HG02852 (cell line): ENCODE measurements around the gene ELFN2.
"Not testable (repeated sequence)": the region's sequence is repeated elsewhere in the genome, so short reads cannot be mapped to it uniquely, and the experiment has no call there.

Experiments
- ATAC-seq: cut with Tn5 transposase; IDR thresholded peaks from one replicate; pipeline ENCODE4 v1.9.1; 2021; ENCODE audit warnings: mild to moderate bottlenecking, moderate library complexity; ENCODE audit not compliant: unreplicated experiment

The ELFN2 gene

GRCh38 chr22:37337204-37337943 lies 89.9 kb downstream of the ELFN2 start:
- no peak for ATAC-seq

GRCh38 chr22:37336579-37336978 lies 90.7 kb downstream of the ELFN2 start:
- no peak for ATAC-seq

- ATAC-seq = no peak
Observed at GRCh38 chr22:37335806-37336199, 91.5 kb downstream of the ELFN2 start.

- no peak for ATAC-seq
Observed at GRCh38 chr22:37334859-37335805, 92.1 kb downstream of the ELFN2 start.

- ATAC-seq = no peak
Observed at GRCh38 chr22:37334461-37334858, 92.8 kb downstream of the ELFN2 start.

GRCh38 chr22:37333724-37334460 lies 93.4 kb downstream of the ELFN2 start:
- no peak for ATAC-seq

GRCh38 chr22:37331856-37332536 lies 95.3 kb downstream of the ELFN2 start:
- ATAC-seq = no peak

GRCh38 chr22:37331034-37331428 lies 96.2 kb downstream of the ELFN2 start:
- no peak for ATAC-seq

- ATAC-seq = no peak
Observed at GRCh38 chr22:37330200-37331033, 96.9 kb downstream of the ELFN2 start.

- no peak for ATAC-seq
Observed at GRCh38 chr22:37329238-37330140, 97.8 kb downstream of the ELFN2 start.

- not testable (repeated sequence) for ATAC-seq
Observed at GRCh38 chr22:37328538-37329237, 98.6 kb downstream of the ELFN2 start.

- ATAC-seq = no peak
Observed at GRCh38 chr22:37328017-37328416, 99.3 kb downstream of the ELFN2 start.

- ATAC-seq = no peak
Observed at GRCh38 chr22:37326726-37327125, 100.6 kb downstream of the ELFN2 start.

- ATAC-seq = no peak
Observed at GRCh38 chr22:37325039-37325395, 102.3 kb downstream of the ELFN2 start.

- no peak for ATAC-seq
Observed at GRCh38 chr22:37324340-37325038, 102.8 kb downstream of the ELFN2 start.

GRCh38 chr22:37320726-37321677 lies 106.3 kb downstream of the ELFN2 start:
- no peak for ATAC-seq

GRCh38 chr22:37319469-37319868 lies 107.8 kb downstream of the ELFN2 start:
- ATAC-seq = no peak
